Body of pancreas (tissue), 4 donors: ENCODE results near the gene TMEM271. TPM values are rescaled to one million over a fixed set of nuclear protein-coding genes. Genes with fewer than 3 reads are reported as not detected.

Experiments
- ATAC-seq: fragments of 150-250 bp; one replicate; pipeline ENCODE4 v1.9.1; 2016
- DNase-seq, 4 donors: peaks; one replicate each; pipeline ENCODE4 v3.0.0-alpha.2; 2019
- H3K27ac ChIP-seq, 4 donors: fragments of 200-600 bp; sonication (generic); 1 replicate in 3 of 4; 2 replicates in 1 of 4; pipeline versions ENCODE4 v1.5.1 to v1.6.1; 2016 to 2019; ENCODE audit warnings: mild to moderate bottlenecking in 1 of 4, mixed read lengths in 1 of 4, moderate library complexity in 1 of 4
- H3K27me3 ChIP-seq, 2 donors: fragments of 200-600 bp; sonication (generic); one replicate each; pipeline ENCODE4 v1.6.0; 2016; ENCODE audit warnings: mild to moderate bottlenecking in 1 of 2
- H3K36me3 ChIP-seq, 2 donors: fragments of 200-600 bp; sonication (generic); replicated peaks in 1 of 2; 2 replicates each; pipeline ENCODE4 v1.5.1; 2016; ENCODE audit warnings: low read depth in 2 of 2; ENCODE audit not compliant: insufficient read depth in 1 of 2
- H3K4me1 ChIP-seq: fragments of 200-600 bp; sonication (generic); one replicate; pipeline ENCODE4 v1.6.0; 2016
- H3K4me3 ChIP-seq, 2 donors: fragments of 200-600 bp; sonication (generic); 1 replicate in 1 of 2; 2 replicates in 1 of 2; pipeline ENCODE4 v1.5.1; 2016 to 2019
- H3K9me3 ChIP-seq, 3 donors: fragments of 200-600 bp; sonication (generic); 1 replicate in 2 of 3; 2 replicates in 1 of 3; pipeline ENCODE4 v1.5.1; 2016
- CTCF ChIP-seq, 7 experiments: fragments of 450-650 bp in 4 of 7; fragments of 200-600 bp in 3 of 7; sonication (generic) in 3 of 7; IDR thresholded peaks; one replicate each; pipeline ENCODE4 v1.5.1; 2016 to 2019; ENCODE audit warnings: antibody characterized with exemption in 7 of 7
- POLR2A ChIP-seq, 3 donors: fragments of 450-650 bp; IDR thresholded peaks; one replicate each; pipeline ENCODE4 v1.6.1; 2016; ENCODE audit warnings: antibody characterized with exemption in 3 of 3, mild to moderate bottlenecking in 2 of 3
- WGBS, 2 donors: methylation state at CpG; one replicate each; pipeline ENCODE4 v1.1.5; 2017; 5-methylcytosine and 5-hydroxymethylcytosine counted together
- intact Hi-C: fragments of 100-400 bp; cut with DNase I; formaldehyde crosslinking; loops from one replicate; pipeline ENCODE4 v1.15.1; 2023
- total RNA-seq, 2 donors: library from RNA; depleted of rRNA; stranded (reverse); fragments of >200 nt; gene quantifications; one replicate each; pipeline ENCODE4 v1.1.0, GENCODE V29; 2016

Gene TMEM271
- total RNA-seq, 2 donors from 2014 or later, result not detected

DNA sequence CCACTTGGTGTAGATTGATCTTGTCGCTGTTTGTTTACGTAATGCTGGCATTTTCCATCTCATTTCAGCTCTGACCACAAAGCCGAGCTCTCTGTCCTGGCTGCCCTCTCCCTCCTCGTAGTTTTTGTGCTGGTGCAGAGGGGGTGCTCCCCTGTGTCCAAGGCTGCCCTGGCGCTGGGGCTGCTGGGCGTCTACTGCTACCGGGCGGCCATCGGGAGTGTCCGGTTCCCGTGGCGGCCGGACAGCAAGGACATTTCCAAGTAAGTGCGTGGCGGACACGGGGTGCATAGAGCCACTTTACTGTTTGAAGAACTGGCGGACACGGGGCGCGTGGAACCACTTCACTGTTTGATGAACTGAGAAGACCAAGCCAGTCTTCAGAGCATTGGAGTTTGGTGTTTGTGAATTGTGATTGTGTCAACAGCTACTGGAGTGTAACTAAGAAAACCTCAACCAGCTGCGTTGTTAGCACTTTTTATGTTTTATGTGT, 49.1 kb downstream of the TMEM271 start:
- Histone ChIP-seq H3K36me3 (peaks cover 6 to 15% of the 10 kb centered on the region in 2 donors), H3K27ac (no peak overlapping the region), H3K4me3 (no peak overlapping the region), H3K27me3 (no peaks in the 10 kb centered on the region), H3K9me3 (no peaks in the 10 kb centered on the region), H3K4me1 (no peaks in the 10 kb centered on the region)
- ATAC-seq (no peak), DNase-seq (no peak)
- WGBS, 2 donors, result 94 to 95% methylated on average over 14 to 21 of the region's 21 CpGs
- intact Hi-C loops, result no loop called here
- TF ChIP-seq CTCF (IDR thresholded peaks at IDR 0.05) (no peak), POLR2A (IDR thresholded peaks at IDR 0.05) (no peak)

- WGBS, 2 donors, result 91 to 94% methylated on average over 19 to 22 of the region's 22 CpGs
- no peaks in the 10 kb centered on the region for H3K27me3 ChIP-seq
- no peak overlapping the region for H3K27ac ChIP-seq
- peaks cover 11 to 17% of the 10 kb centered on the region in 2 donors for H3K36me3 ChIP-seq
- ATAC-seq, result no peak
- no peaks in the 10 kb centered on the region for H3K4me1 ChIP-seq
- no peaks in the 10 kb centered on the region for H3K9me3 ChIP-seq
- TF ChIP-seq CTCF (IDR thresholded peaks at IDR 0.05) (no peak), POLR2A (IDR thresholded peaks at IDR 0.05) (no peak)
- intact Hi-C loops, result no loop called here
- H3K4me3 ChIP-seq, result no peak overlapping the region
- no peak for DNase-seq
Measured at GRCh38 chr4:526189-526909, 49.7 kb downstream of the TMEM271 start.

DNA sequence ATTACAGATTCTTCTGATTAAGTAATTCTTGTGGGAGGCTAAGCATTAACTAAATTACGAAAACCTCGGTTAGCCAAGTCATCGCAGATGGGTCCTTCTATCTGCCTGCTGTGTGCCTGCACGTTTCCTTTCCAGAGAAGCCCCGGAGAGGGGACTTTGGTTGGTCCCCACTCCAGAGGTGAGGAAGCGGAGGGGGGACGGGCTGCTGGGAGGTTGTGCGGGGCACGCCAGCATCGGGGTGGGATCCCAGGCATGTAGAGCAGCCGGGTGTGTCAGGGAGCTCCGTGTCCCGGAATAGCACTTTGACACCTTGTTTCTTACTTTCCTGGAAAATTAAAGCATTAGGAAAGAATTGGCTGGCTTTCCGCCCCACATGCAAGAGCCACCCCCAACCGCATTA, 50.4 kb downstream of the TMEM271 start:
- intact Hi-C loops, result no loop called here

GRCh38 chr4:524196-524595, 51.9 kb downstream of the TMEM271 start:
- TF ChIP-seq CTCF (IDR thresholded peaks at IDR 0.05), result no peak
- ATAC-seq (no peak), DNase-seq (no peak)
- Histone ChIP-seq H3K4me3 (no peak overlapping the region), H3K4me1 (no peaks in the 10 kb centered on the region), H3K27ac (no peak overlapping the region), H3K36me3 (peaks cover 7 to 15% of the 10 kb centered on the region in 2 donors), H3K9me3 (no peaks in the 10 kb centered on the region), H3K27me3 (no peaks in the 10 kb centered on the region)
- 92 to 96% methylated on average over 12 to 14 of the region's 15 CpGs for WGBS, 2 donors
- intact Hi-C loops, result no loop called here

More for the DNA sequence above, 50.4 kb downstream of the TMEM271 start:
- no peaks in the 10 kb centered on the region for H3K9me3 ChIP-seq
- DNase-seq (no peak), ATAC-seq (no peak)
- no peak overlapping the region for H3K4me3 ChIP-seq
- no peaks in the 10 kb centered on the region for H3K4me1 ChIP-seq
- TF ChIP-seq CTCF (IDR thresholded peaks at IDR 0.05) (no peak), POLR2A (IDR thresholded peaks at IDR 0.05) (no peak)
- 92 to 96% methylated on average over 15 of the region's 15 CpGs for WGBS, 2 donors
- peaks cover 7 to 15% of the 10 kb centered on the region in 2 donors for H3K36me3 ChIP-seq
- H3K27me3 ChIP-seq, result no peaks in the 10 kb centered on the region
- no peak overlapping the region for H3K27ac ChIP-seq

Other genes starting within 250 kb of the TMEM271 start
- 10 to 100 TPM; 20.2 to 24.1 TPM for gene ZNF141, start 238.5 kb downstream of the TMEM271 start, total RNA-seq
- 10 to 100 TPM; 23.1 to 42.5 TPM for gene ZNF721, start 77.1 kb downstream of the TMEM271 start, total RNA-seq
- gene PIGG, start 77.1 kb downstream of the TMEM271 start, total RNA-seq, result 10 to 100 TPM; 53.4 to 66.4 TPM
- under 1 TPM in 1 of 2 donors, not detected in 1; 0.26 TPM for gene PDE6B, start 49.3 kb upstream of the TMEM271 start, total RNA-seq
- gene ATP5ME, start 98.0 kb upstream of the TMEM271 start, total RNA-seq, result 10 to 100 TPM; 20.2 to 37.9 TPM
- gene MYL5, start 98.2 kb upstream of the TMEM271 start, total RNA-seq, result 1 to 10 TPM; 3.0 to 6.0 TPM
- gene SLC49A3, start 112.9 kb upstream of the TMEM271 start, total RNA-seq, result 1 to 10 TPM; 8.0 to 8.2 TPM
- 10 to 100 TPM; 16.8 to 31.1 TPM for gene PCGF3, start 129.5 kb upstream of the TMEM271 start, total RNA-seq
- 1 to 10 TPM in 1 of 2 donors, under 1 TPM in 1; 0.52 to 2.0 TPM for gene CPLX1, start 249.8 kb upstream of the TMEM271 start, total RNA-seq